ENCODE results near the gene GATM.

Gene GATM

GRCh38 chr15:45397116-45397665, 18.8 kb upstream of the GATM start:
- DNase-seq (ENCODE audit: low read depth): no peak
- no peak for TF ChIP-seq CTCF (conservative IDR thresholded peaks at IDR 0.05; ENCODE audit: low read depth, low read length)
- H3K4me3 ChIP-seq (ENCODE audit: low read depth, low read length): no peak overlapping the region

GRCh38 chr15:45395943-45396342, 17.6 kb upstream of the GATM start:
- no peak for TF ChIP-seq CTCF (conservative IDR thresholded peaks at IDR 0.05; ENCODE audit: low read depth, low read length)
- no peak overlapping the region for H3K4me3 ChIP-seq (ENCODE audit: low read depth, low read length)
- DNase-seq (ENCODE audit: low read depth): no peak

DNA sequence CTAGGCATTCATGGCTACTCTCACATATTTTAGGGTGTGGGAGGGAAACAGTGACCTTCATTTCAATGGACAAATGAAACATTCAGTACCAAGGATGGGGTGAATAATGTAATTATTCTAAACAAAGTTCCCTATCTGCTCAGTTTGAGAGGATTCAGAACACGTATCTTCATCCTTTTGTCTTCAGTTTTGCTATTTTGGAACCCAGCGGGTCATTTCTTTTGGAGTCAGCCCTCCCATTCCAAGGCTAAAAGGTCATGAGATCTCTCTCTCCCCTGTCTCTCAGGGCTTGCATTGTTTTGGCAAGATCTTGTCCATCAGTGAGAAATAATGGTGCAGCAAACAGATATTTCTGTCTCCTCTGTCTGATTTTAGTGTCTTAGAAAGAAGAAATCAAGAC, 16.3 kb upstream of the GATM start:
- no peak for DNase-seq (ENCODE audit: low read depth)
- no peak for TF ChIP-seq CTCF (conservative IDR thresholded peaks at IDR 0.05; ENCODE audit: low read depth, low read length)
- no peak overlapping the region for H3K4me3 ChIP-seq (ENCODE audit: low read depth, low read length)

- no peak overlapping the region for H3K4me3 ChIP-seq (ENCODE audit: low read depth, low read length)
- peak; percentile 42 for TF ChIP-seq CTCF (conservative IDR thresholded peaks at IDR 0.05; ENCODE audit: low read depth, low read length)
- DNase-seq (ENCODE audit: low read depth): peak; percentile 25
Measured at GRCh38 chr15:45393851-45394250, 15.5 kb upstream of the GATM start.

DNA sequence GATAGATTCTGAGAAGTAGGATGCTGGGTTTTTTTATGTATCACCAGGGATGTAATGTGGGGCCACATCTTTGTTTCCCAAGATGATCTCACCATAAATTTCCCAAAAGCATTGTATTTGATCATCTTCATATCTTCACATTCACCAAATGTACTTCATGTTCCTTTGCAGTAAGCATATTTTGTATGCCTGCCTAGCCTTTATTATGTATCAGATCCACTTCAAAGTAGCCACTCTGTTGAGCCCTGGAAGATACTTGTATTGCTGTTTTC, 14.2 kb upstream of the GATM start:
- TF ChIP-seq CTCF (conservative IDR thresholded peaks at IDR 0.05; ENCODE audit: low read depth, low read length): no peak
- H3K4me3 ChIP-seq (ENCODE audit: low read depth, low read length): no peak overlapping the region
- no peak for DNase-seq (ENCODE audit: low read depth)

DNA sequence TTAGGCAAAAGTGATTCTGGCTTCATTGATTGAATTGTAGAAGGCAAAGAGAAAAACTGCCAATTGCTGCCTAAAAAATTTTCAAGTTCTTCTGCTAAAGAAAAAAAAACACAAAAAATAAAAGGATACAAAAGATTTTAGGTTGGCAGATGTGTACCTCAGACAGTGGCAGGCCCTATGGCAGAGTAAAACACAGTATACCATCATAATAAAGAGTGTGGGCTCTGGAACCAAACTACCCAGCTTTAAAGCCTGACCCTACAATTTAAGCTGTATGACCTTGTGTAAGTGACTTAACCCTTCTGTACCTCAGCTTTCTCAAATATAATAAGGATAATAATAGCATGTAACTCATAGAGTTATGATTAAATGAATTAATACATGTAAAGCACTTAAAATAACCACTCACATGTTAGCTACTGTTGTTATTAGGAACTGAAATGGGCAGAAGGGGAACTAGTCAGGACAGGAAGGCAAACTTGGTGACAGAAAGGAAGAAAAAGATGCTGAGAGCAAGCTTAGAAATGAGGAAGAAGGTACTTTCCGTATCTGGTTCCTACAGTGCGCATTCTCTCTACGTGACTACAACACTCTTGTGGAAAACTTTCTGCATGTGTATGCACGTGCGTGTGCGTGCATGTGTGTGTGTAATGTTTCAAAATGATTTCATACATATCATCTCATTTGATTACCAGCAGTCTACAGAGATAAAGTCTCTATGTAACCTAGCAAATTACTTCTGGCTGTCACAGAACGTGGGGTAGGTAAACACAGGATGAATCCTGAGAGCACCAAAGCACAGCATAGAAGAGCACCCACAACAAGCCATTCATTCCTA, 13.6 kb upstream of the GATM start:
- TF ChIP-seq CTCF (conservative IDR thresholded peaks at IDR 0.05; ENCODE audit: low read depth, low read length): no peak
- no peak overlapping the region for H3K4me3 ChIP-seq (ENCODE audit: low read depth, low read length)
- no peak for DNase-seq (ENCODE audit: low read depth)

DNA sequence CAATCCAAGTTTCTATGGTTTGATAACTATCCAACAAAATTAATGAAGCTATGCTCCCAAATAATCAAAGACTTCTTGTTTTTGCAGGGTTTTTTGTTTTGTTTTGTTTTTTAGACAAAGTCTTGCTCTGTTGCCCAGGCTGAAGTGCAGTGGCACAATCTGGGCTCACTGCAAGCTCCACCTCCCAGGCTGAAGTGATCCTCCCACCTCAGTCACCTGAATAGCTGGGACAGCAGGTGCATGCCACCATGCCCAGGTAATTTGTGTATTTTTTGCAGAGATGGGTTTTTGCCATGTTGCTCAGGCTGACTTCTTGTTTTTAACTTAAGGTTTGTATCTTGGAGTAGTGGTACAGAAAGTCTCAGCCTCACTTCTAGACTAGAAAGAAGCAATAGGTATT, 11.0 kb upstream of the GATM start:
- no peak for TF ChIP-seq CTCF (conservative IDR thresholded peaks at IDR 0.05; ENCODE audit: low read depth, low read length)
- no peak overlapping the region for H3K4me3 ChIP-seq (ENCODE audit: low read depth, low read length)
- DNase-seq (ENCODE audit: low read depth): no peak

Data from choroid plexus epithelial cell (primary cell).